Measurements from ENCODE around the gene RIMBP3B.
"Not testable (repeated sequence)": the region's sequence is repeated elsewhere in the genome, so short reads cannot be mapped to it uniquely, and the experiment has no call there.

DNA sequence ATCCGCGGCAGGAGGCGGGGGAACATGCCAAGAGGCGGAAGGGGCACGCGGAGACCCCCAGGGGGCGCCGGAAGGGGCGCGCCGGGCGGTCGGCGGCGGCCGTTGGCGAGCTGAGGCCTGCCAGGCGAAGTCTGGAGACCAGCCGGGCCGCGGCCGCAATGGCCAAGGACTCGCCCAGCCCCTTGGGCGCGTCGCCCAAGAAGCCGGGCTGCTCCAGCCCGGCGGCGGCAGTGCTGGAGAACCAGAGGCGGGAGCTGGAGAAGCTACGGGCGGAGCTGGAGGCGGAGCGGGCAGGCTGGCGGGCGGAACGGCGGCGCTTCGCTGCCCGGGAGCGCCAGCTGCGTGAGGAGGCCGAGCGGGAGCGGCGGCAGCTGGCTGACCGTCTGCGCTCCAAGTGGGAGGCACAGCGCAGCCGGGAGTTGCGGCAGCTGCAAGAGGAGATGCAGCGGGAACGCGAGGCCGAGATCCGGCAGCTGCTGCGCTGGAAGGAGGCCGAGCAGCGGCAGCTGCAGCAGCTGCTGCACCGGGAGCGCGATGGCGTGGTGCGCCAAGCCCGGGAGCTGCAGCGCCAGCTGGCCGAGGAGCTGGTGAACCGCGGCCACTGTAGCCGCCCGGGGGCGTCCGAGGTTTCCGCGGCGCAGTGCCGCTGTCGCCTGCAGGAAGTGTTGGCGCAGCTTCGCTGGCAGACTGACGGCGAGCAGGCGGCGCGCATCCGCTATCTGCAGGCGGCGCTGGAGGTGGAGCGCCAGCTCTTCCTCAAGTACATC, at the start of gene RIMBP3B:
- TF ChIP-seq POLR2AphosphoS5 (IDR thresholded peaks at IDR 0.05; ENCODE audit: low read depth, low read length); EZH2phosphoT487 (IDR thresholded peaks at IDR 0.05; ENCODE audit: borderline replicate concordance): not testable (repeated sequence)
- TF ChIP-seq, protein P1, sequence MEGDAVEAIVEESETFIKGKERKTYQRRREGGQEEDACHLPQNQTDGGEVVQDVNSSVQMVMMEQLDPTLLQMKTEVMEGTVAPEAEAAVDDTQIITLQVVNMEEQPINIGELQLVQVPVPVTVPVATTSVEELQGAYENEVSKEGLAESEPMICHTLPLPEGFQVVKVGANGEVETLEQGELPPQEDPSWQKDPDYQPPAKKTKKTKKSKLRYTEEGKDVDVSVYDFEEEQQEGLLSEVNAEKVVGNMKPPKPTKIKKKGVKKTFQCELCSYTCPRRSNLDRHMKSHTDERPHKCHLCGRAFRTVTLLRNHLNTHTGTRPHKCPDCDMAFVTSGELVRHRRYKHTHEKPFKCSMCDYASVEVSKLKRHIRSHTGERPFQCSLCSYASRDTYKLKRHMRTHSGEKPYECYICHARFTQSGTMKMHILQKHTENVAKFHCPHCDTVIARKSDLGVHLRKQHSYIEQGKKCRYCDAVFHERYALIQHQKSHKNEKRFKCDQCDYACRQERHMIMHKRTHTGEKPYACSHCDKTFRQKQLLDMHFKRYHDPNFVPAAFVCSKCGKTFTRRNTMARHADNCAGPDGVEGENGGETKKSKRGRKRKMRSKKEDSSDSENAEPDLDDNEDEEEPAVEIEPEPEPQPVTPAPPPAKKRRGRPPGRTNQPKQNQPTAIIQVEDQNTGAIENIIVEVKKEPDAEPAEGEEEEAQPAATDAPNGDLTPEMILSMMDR (IDR thresholded peaks at IDR 0.05 in 2 of 3, conservative IDR thresholded peaks at IDR 0.05 in 1 of 3; ENCODE audit: borderline replicate concordance in 1 of 3, insufficient read depth in 1 of 3, low read depth in 2 of 3, low read length in 2 of 3) = not testable (repeated sequence)

All from HCT116 (cell line).